Large intestine (tissue), 3 donors: ENCODE measurements around the gene ZNF628. TPM values are rescaled to one million over a fixed set of nuclear protein-coding genes. Genes with fewer than 3 reads are reported as not detected.

ENCODE experiments used
- DNase-seq, 2 donors: peaks; one replicate each; pipeline versions ENCODE4 v3.0.0 to v3.0.0-alpha.2; 2013
- H3K27ac ChIP-seq: one replicate; pipeline ENCODE4 v1.5.1; 2013; ENCODE audit warnings: low read length
- H3K27me3 ChIP-seq: 2 replicates; pipeline ENCODE4 v1.6.1; 2013; ENCODE audit warnings: low read length; ENCODE audit not compliant: control insufficient read depth, insufficient read depth
- H3K36me3 ChIP-seq: 2 replicates; pipeline ENCODE4 v1.6.1; 2013; ENCODE audit warnings: low read length; ENCODE audit not compliant: control insufficient read depth, insufficient read depth
- H3K4me1 ChIP-seq: one replicate; pipeline ENCODE4 v1.6.1; 2013; ENCODE audit warnings: low read length; ENCODE audit not compliant: control insufficient read depth, insufficient read depth
- H3K4me3 ChIP-seq: one replicate; pipeline ENCODE4 v1.5.1; 2013; ENCODE audit warnings: low read length
- H3K9me3 ChIP-seq: one replicate; pipeline ENCODE4 v1.6.1; 2013; ENCODE audit warnings: mild to moderate bottlenecking, low read depth, low read length, moderate library complexity; ENCODE audit not compliant: control insufficient read depth
- WGBS: methylation state at CpG from one replicate; pipeline ENCODE4 v1.1.5; 2013; ENCODE audit warnings: low lambda C conversion rate; ENCODE audit not compliant: insufficient coverage; 5-methylcytosine and 5-hydroxymethylcytosine counted together
- polyA plus RNA-seq: library from polyadenylated mRNA; unstranded; fragments of 120-200 nt; gene quantifications from one replicate; pipeline ENCODE4 v1.2.1, GENCODE V29; 2013

Gene ZNF628
- polyA plus RNA-seq, 1 donor: 5.6 TPM

GRCh38 chr19:55477905-55478304, 1.5 kb downstream of the ZNF628 start:
- peaks cover 6% of the 10 kb centered on the region for H3K9me3 ChIP-seq
- H3K36me3 ChIP-seq: peaks cover 4% of the 10 kb centered on the region
- WGBS: no CpG with 5 or more reads among the region's 13 CpGs
- DNase-seq: no peak
- H3K27me3 ChIP-seq: no peaks in the 10 kb centered on the region
- H3K4me1 ChIP-seq: peaks cover 11% of the 10 kb centered on the region
- H3K4me3 ChIP-seq: no peak overlapping the region
- H3K27ac ChIP-seq: no peak overlapping the region

GRCh38 chr19:55478364-55478763, 1.9 kb downstream of the ZNF628 start:
- peaks cover 4% of the 10 kb centered on the region for H3K36me3 ChIP-seq
- WGBS: no CpG with 5 or more reads among the region's 12 CpGs

GRCh38 chr19:55479045-55479444, 2.6 kb downstream of the ZNF628 start:
- Histone ChIP-seq H3K36me3 (peaks cover 4% of the 10 kb centered on the region), H3K4me3 (no peak overlapping the region), H3K27me3 (no peaks in the 10 kb centered on the region), H3K9me3 (peaks cover 6% of the 10 kb centered on the region), H3K27ac (no peak overlapping the region), H3K4me1 (peaks cover 11% of the 10 kb centered on the region)
- 86% methylated on average over 3 of the region's 17 CpGs for WGBS
- DNase-seq: no peak

More at GRCh38 chr19:55478364-55478763, 1.9 kb downstream of the ZNF628 start:
- no peak overlapping the region for H3K4me3 ChIP-seq
- H3K27ac ChIP-seq: no peak overlapping the region
- H3K27me3 ChIP-seq: no peaks in the 10 kb centered on the region
- peaks cover 11% of the 10 kb centered on the region for H3K4me1 ChIP-seq
- no peak for DNase-seq
- H3K9me3 ChIP-seq: peaks cover 6% of the 10 kb centered on the region

- H3K4me1 ChIP-seq: peaks cover 15% of the 10 kb centered on the region
- WGBS: 100% methylated on average over 1 of the region's 15 CpGs
- H3K36me3 ChIP-seq: peaks cover 4% of the 10 kb centered on the region
- H3K4me3 ChIP-seq: no peak overlapping the region
- no peak overlapping the region for H3K27ac ChIP-seq
- H3K27me3 ChIP-seq: no peaks in the 10 kb centered on the region
- DNase-seq: no peak
- peaks cover 6% of the 10 kb centered on the region for H3K9me3 ChIP-seq
Measured at GRCh38 chr19:55479451-55480230, 3.2 kb downstream of the ZNF628 start.

- peaks cover 4% of the 10 kb centered on the region for H3K36me3 ChIP-seq
- no peak for DNase-seq
- H3K4me1 ChIP-seq: peaks cover 11% of the 10 kb centered on the region
- H3K27me3 ChIP-seq: peaks cover 10% of the 10 kb centered on the region
- no peak overlapping the region for H3K27ac ChIP-seq
- H3K9me3 ChIP-seq: peaks cover 6% of the 10 kb centered on the region
- H3K4me3 ChIP-seq: no peak overlapping the region
- WGBS: no CpG with 5 or more reads among the region's 52 CpGs
Measured at GRCh38 chr19:55481148-55481793, 4.9 kb downstream of the ZNF628 start.

GRCh38 chr19:55481794-55482155, 5.4 kb downstream of the ZNF628 start:
- no peak overlapping the region for H3K27ac ChIP-seq
- peaks cover 10% of the 10 kb centered on the region for H3K27me3 ChIP-seq
- H3K4me3 ChIP-seq: no peak overlapping the region
- peaks cover 11% of the 10 kb centered on the region for H3K4me1 ChIP-seq
- WGBS: no CpG with 5 or more reads among the region's 40 CpGs
- DNase-seq: no peak
- H3K9me3 ChIP-seq: peaks cover 6% of the 10 kb centered on the region
- peaks cover 4% of the 10 kb centered on the region for H3K36me3 ChIP-seq

GRCh38 chr19:55482156-55482961, 5.9 kb downstream of the ZNF628 start:
- Histone ChIP-seq H3K4me1 (peaks cover 11% of the 10 kb centered on the region), H3K9me3 (peaks cover 6% of the 10 kb centered on the region), H3K27ac (no peak overlapping the region), H3K36me3 (peaks cover 4% of the 10 kb centered on the region), H3K27me3 (peaks cover 10% of the 10 kb centered on the region), H3K4me3 (no peak overlapping the region)
- WGBS: no CpG with 5 or more reads among the region's 83 CpGs
- DNase-seq: no peak

- peaks cover 6% of the 10 kb centered on the region for H3K4me1 ChIP-seq
- H3K9me3 ChIP-seq: peaks cover 6% of the 10 kb centered on the region
- no CpG with 5 or more reads among the region's 47 CpGs for WGBS
- H3K27ac ChIP-seq: no peak overlapping the region
- peaks cover 4% of the 10 kb centered on the region for H3K36me3 ChIP-seq
- peaks cover 14% of the 10 kb centered on the region for H3K27me3 ChIP-seq
- H3K4me3 ChIP-seq: no peak overlapping the region
- no peak for DNase-seq
Measured at GRCh38 chr19:55482967-55483705, 6.7 kb downstream of the ZNF628 start.

GRCh38 chr19:55483706-55484592, 7.5 kb downstream of the ZNF628 start:
- no peak overlapping the region for H3K4me3 ChIP-seq
- H3K27me3 ChIP-seq: peaks cover 19% of the 10 kb centered on the region
- DNase-seq: no peak
- H3K27ac ChIP-seq: no peak overlapping the region
- peaks cover 4% of the 10 kb centered on the region for H3K36me3 ChIP-seq
- H3K9me3 ChIP-seq: peaks cover 6% of the 10 kb centered on the region
- H3K4me1 ChIP-seq: peaks cover 10% of the 10 kb centered on the region
- WGBS: no CpG with 5 or more reads among the region's 46 CpGs
